GM21390 (cell line): ENCODE results near the gene COL20A1.

ENCODE experiments used
- ATAC-seq: cut with Tn5 transposase; IDR thresholded peaks from one replicate; pipeline ENCODE4 v1.9.1; 2021; ENCODE audit not compliant: unreplicated experiment

Gene COL20A1

DNA sequence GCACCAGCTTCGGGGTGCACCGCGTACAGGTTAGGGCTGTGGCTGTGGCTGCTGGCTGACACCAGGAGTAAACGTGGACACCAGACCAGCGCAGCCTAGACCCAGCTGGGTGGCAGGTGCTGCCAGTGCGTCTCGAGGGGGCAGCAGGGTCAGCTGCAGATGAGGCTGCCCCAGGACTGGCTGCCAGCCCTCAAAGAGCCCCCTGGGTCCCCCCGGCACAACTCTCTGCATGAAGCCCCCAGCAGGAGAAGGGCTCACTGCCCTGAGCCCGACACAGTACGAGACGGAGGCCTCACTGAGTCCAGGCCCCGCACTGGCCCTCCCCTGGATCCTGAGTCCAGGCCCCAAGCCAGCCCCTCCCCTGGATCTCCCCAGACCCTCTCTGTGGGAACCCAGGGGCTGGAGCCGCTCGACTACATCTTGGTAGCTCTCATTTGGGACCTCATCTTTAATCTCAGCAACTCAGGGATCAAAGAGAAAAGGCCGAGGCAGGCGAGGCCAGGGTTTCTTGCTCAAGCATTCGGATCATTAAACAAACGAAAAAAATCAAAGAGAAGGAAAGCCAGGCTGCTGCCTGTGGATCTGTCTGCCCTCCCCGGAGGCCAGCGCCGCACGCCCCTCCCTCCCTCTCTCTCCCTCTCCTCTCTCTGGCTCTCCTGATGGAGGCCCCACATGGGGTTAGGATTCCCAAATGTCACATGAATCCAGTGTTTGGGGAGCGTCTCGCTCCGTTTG is 31.8 kb upstream of the COL20A1 start:
- ATAC-seq = no peak

DNA sequence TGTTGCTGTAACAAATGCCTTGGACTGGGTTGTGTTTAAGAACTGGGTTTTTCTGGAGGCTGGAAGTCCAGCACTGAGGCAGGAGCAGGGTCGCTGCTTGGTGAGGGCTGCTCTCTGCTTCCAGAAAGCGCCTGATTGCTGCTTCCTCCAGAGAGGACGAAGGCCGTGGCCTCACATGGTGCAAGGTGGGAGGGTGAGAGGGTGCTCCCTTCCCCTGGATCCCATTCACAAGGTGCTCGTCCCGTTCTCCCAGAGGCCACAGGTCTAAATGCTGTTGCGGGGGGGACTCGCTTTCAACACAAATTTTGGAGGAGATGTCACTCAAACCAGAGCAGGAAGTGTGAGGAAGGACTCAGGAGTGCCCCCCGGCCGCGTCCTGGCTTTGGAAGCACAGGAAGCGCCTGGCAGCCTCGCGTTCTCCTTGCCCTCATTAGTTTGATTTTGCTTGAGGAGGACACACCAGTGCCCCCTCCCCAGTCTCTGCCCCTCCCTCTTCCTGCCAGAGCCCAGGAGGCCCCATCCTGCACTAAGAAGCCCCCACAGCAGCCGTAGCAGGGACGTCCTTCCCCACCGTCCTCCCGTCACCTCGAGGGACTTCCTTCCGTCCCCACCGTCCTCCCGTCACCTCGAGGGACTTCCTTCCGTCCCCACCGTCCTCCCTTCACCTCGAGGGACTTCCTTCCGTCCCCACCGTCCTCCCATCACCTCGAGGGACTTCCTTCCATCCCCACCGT is 31.0 kb upstream of the COL20A1 start:
- ATAC-seq = no peak

DNA sequence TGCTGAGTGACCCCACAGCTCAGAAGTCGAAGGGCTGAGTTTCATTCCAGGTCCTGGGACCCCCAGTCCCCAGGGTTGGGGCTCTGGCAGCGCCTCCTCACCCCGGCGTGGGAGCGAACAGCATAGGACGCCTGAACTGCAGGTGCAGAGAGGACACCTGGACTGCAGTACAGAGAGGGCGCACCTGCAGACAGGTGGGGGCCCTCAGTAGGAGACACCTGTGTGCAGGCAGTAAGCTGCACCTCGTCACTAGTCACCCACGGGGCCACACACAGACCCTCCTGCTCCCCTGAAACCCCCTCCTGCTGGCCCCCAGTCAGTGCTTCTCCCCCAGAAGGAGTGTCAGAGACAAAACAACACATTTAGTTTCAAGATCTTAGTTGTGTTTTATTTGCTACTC is 30.1 kb upstream of the COL20A1 start:
- no peak for ATAC-seq

DNA sequence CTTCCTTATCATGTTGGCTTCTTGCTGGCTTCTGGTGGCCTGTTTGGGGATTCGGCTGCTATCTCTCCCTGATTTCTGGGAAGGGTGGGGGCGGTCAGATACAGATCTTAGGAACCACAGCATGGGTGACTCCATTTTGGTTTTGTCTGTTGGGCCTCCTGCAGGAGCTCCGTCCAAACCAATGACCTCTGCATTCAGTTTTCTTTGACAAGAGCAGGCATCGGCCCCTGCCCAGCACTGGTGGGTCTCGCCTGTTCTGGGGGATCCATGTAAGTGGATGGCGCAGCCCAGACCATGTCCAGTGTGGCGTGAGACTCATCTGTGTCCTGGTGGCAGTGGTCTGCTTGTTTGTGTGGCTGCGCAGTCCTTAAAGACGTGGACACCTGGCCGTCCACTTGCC is 29.0 kb upstream of the COL20A1 start:
- ATAC-seq = no peak

DNA sequence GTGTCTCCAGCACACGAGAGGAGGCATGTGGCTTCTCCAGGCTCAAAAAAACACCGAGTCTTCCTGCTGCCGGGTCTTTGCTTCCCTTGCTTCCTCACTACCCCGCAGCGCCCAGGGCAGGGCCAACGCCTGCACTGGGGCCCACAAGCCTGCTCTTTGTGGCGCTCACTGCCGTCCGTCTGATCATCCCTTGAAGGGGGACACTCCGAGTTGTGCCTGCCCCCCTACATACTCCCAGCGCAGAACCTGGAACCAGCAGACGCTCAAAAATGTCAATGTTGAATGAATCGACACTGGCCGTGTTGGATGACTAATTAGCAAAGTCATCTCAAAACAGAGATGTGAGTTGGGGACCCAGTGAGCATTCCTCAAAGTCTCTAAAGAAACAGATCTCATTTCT is 28.5 kb upstream of the COL20A1 start:
- ATAC-seq = no peak

DNA sequence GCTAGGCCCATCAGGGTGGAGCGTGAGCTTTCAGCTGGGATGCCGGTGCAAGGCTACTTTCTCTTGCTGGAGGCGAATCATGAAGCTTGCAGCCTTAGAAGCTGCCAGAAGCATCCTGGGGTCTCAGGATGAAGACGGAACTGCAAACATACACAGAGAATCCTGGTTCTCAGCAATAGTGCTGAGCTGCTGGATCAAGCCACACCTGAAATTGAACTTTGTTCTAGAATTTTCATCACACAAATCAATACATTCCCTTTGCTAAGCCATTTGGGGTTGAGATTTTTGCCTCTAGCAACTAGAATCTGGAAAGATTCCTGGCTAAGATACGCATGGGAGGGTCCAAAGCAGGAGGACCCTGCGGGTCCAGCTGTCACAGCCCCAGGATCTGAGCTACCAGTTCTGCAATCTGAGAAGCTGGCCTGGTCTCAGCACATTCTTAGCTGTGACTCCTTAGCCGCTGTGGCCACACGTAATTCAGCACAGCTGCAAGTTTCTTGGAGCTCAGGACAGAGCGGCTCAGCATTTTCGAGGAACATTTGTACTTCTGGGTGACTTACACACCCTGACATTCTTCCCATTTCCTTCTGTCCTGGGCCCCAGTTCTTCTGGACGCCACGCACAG is 27.0 kb upstream of the COL20A1 start:
- ATAC-seq = no peak

DNA sequence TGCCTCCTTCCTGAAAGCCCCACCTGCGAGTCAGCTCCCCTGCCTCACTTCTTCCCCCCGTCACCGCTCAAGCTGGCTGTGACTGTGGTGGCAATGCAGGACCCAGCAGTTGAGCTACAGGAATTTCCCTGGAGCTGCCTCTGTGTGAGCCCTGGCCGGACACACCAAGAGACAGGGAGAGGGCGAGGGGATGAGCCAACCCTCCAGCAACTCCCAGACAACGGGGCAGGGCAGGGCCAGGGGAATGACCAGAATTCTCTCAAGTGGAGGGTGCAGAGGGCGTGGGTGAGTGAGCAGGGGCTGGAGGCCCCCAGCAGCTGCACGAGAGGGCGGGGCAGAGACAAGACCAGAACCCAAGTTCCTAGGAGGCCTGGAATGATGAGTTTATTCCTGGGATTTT is 25.3 kb upstream of the COL20A1 start:
- no peak for ATAC-seq

DNA sequence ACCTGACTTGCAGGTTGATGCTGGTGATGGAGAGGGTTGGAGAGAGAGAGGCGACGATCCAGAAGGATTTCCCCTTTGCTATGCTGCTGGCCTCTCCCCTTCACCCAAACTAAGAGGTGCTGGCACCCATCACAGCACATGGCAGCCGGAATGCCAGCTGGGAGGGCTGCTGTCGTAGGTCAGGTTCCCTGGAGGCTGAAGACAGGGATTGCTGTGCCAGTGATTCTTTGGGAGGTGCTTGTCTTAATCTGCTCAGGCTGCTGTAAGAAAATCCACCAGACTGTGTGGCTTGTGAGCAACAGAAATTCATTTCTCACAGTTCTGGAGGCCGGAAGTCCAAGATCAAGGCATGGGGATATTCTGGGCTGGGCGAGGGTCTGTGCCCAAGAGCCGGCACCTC is 24.7 kb upstream of the COL20A1 start:
- no peak for ATAC-seq

DNA sequence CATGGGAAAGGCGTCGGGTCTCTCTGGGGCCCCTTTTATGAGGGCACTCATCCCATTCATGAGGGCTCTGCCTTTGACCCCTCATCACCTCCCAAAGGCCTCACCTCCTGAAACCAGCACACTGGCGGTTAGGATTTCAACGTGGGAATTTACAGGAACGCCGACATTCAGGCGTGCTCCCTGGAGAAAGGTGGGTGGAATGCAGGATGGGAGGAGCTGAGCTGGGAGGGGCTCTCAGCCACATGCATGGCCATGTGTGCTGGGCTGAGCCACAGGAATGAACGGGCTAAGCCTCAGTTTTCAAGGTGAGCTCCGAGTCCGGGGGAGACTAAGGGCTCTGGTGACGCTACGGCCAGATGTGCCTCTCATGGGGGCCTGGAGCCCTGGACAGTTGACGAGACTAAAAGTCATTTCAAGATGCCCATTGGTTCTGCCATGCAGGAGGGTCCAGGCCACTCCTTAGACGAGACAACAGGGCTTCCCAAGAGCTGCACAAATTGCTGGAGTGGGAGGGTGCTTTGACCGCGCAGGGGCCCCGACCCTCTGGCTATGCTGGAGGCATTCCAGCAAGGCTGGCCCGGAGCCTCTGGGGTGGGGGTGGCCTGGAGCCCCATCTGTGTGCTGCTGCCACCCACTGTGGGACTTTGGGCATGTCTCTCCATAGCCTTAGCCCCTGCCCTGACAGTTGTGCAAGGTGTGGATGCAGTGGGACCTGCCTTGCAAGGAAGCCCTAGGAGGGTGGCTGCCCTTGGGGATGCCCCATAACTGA is 24.1 kb upstream of the COL20A1 start:
- ATAC-seq = no peak

DNA sequence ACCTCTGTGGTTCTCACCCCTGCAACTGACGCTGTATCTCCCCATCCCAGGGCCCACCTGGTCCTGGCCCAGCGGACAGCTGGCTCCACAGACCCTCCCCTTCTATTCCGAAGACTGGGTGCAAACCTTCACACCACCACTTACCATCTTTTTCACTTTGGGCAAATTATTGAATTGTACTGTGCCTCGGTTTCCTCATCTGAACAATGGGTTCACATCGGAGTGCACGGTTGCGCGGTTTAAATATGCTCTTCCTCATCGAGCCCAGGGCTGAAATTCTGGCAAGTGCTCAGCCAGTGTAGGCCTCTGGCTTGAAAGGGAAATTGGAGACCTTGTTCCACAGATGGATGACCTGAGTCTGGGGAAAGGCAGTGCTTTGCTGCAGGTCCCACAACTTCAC is 23.3 kb upstream of the COL20A1 start:
- ATAC-seq = no peak

DNA sequence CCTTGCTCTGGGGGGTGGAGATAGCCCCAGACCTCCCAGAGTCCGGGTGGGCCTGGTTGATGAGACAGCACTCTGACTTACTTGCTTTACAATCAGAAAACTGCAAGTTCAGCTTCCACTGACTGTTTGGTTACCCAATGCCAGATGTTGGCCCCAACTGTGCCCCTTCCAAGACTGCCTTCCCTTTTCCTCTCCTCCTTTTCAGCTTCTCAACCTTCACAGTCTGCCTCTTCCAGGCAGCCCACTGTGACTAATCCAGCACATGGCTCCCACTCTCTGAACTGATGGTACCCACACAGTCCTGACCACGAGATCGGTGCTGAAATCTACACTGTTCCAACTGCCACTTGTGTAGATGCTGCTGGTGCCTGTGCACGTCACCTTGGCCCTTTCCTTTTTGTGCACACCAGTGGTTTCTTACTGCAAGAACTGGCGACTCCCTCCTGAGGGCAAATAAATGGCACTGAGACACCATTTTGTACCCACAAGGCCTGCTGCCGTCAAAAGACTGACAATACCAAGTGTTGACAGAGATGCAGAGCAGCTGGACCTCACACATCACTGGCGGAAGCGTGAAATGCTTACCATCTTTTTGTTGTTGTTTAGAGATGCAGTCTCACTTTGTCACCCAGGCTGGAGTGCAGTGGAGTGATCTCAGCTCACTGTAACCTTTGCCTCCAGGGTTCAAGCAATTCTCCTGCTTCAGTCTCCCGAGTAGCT is 22.2 kb upstream of the COL20A1 start:
- ATAC-seq = no peak

DNA sequence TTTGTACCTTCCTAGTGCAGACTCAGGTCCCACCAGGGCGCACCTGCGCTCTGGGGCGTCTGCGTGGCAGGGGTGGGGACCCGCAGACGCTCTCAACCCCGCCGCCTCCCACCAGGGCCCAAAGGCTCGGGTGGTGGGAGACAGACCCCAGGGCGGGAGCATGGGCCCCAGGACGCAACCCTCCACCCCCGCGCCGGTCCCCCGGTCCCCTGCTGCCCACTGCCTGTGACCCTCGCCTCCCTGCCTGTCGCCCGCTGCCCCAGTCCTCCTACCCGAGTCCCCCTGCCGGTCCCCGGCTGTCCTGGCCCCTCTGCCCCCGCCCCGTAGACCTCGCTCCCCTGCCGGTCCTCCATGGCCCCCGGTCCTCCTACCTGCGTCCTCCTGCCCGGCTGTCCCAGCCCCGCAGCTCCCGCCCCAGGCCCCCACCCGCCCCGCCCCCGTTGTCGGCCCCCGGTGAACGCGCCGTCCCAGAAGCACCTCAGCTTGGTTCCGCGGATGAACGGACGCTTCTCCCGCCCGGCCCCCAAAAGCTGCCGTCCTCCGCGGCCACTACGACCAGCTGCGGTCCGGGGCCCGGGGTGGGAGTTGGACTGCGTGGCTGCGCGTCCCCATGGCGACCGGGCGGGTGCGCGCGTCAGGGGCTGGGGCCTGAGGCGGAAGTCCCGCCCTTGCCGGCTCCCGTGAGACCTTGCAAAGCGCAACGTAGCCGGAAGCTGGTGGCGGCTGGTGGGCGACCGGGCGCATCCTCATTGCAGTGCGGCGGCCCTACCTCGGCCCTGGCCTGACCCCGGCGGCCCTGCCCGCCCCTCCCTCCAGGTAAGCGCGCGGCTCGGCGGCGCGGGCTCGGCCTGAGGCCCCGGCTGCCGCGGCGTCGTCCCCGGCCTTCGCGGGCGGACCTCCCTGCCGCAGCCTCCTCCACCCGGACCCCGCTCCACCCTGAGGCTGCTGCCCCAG is 20.6 kb upstream of the COL20A1 start, which contains the start of gene ARFGAP1:
TSS of gene ARFGAP1 (plus strand) at position 709 of the 954 bp plus-strand sequence. CDS start 2,768 bp downstream, outside the sequence.
- ATAC-seq = peak; percentile 84

DNA sequence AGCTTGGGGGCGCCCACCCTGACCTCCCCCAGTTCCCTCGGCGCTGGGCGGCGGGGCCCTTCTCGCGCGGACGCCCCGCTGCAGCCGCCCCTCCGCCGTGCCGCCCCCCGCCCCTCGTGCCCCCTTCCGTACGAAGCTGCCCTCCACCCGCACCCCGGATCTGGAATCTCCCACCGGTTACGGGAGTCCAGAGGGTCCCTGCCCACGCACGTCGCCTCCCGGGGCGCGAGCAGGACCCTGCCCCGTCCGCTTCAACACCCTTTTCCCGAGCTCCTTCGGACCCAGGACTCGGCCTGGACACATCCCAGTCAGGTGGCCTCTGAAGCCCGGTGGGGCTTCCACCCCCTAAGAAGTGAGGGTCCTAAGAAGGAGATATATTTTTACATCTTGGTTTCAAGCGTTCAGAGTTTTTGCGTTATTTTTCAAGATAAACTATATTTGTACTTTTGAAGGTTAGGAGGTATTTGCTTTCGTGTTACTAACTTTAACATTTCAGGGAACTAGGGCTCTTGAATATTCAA is 19.9 kb upstream of the COL20A1 start:
- no peak for ATAC-seq

DNA sequence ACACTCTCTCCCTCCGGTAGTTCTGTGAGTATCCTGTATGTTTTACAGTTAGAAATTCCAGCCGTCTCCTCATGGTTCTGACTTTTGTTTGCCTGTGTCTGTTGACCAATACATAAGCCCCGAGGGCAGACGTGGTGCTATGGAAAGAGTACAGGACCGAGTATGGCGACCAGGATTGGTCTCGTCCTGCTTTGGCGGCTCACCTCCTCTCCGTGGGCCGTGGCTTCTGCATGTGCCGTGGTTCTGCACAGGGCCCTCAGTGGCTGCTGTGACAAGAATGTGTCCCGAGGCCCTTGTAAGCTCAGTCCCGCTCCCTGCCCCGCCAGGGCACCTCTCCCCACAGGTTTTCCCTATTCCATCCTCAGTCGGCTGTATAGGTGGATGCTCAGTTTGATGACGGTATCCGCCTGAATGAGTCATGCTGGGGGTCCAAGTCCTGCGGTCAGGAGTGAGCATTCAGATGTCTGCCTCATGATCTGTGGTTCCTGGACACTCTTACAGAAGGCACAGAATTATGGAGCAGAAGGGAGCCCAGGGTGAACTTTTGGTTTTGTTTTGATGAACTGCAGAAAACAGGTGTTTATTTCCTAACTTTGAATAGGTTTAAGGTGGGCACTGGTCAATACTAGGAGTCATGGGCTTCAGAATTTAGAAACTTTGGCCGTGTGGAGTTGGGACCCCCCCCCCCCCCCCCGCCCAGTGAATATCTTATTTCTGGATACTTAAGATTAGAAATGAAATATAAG is 19.2 kb upstream of the COL20A1 start:
- no peak for ATAC-seq

DNA sequence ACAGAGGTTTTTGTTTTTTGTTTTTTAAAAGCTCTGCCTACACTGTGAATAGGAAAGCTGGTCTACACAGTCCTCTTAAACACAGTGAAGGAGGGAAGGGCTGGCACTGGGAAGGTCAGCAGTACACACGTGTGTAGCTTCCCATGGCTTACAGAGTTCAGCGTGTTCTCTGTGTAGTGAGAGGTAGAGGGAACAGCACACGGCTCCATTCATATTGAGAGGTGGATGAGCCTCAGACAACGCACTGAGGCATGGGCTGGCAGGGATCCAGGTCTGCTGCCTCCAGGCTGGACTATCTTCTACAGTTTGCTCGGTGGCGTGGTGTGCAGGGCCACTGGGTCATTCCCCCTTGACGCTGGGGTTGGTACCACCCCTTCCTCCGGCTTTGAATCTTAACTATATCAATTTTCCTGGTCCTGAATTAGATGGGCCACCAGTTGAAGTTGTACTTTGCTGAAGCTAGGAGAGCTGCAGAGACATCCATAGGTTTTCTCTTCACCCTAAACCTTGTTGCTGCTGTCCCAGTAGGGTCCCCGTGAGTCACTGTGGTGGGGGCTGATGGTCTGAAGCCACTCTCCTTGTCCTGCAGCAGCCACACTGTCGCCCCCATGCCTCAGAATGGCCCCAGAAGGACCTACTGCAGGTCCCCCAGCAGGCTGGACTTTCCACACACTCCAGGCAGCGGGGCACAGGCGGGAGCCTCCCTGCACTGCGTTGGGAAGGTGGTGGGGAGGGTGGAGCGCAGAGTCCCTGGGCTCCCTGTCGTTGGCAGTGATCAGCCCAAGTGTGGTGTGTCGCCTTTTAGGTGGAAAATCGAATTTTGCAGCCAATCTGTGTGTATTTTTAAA is 18.4 kb upstream of the COL20A1 start:
- no peak for ATAC-seq

DNA sequence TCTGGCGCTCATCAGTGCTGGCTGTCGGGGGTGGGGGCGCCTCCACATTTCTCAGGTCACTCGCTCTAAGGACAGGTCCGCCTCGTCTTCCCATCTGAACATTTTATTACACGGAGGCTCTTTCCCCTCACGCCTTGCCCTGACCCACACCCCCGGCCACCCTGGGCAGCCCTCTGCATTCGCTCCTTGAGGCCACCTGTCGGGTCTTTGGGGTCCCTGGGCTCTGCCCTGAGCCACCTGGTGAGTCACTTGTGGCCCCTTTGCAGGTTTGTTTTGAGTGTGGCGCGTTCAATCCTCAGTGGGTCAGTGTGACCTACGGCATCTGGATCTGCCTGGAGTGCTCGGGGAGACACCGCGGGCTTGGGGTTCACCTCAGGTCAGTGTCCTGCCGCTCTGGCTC is 17.2 kb upstream of the COL20A1 start:
- ATAC-seq = no peak

DNA sequence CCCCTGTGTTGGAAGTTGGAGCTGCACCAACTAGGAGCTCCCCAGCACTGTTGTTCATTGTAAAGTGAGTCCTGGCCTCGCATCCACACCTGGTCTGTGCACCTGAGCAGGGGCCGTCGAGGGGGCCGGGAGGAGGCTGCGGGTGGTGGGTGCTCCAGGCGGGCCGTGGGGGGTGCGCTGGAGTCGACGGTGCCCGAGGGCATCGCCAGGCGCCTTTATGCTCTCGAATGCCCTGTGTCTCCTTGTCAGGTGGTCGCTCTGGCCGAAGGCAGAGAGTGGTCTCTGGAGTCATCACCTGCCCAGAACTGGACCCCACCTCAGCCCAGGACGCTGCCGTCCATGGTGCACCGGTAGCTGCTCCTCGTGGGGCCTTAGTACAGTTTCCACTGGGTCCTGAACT is 16.0 kb upstream of the COL20A1 start:
- no peak for ATAC-seq
